ENCODE data around the gene SPI1. TPM values are rescaled to one million over a fixed set of nuclear protein-coding genes. Genes with fewer than 3 reads are reported as not detected.

Gene SPI1
- total RNA-seq, 1 donor from 2014 or later: 98.2 TPM

- Histone ChIP-seq H3K4me1 (peaks cover 4 to 21% of the 10 kb centered on the region in 2 donors), H3K4me3 (no peak overlapping the region), H3K27ac (no peak overlapping the region), H3K27me3 (no peaks in the 10 kb centered on the region), H3K9me3 (no peaks in the 10 kb centered on the region), H3K36me3 (no peaks in the 10 kb centered on the region)
- intact Hi-C loops (cut with DNase I): no loop called here
- no peak for TF ChIP-seq CTCF (IDR thresholded peaks at IDR 0.05)
- no peak for DNase-seq (ENCODE audit: low spot score in 2 of 2)
These were observed 24.8 kb upstream of the SPI1 start for GRCh38 chr11:47403135-47403534.

- intact Hi-C loops (cut with DNase I): loop anchor here (1.0 kb wide), 1 partner anchor 27 kb away; no protein-coding TSS in a partner anchor
- H3K9me3 ChIP-seq: no peaks in the 10 kb centered on the region
- H3K27ac ChIP-seq: peak overlapping the region; percentile 75 to 77
- DNase-seq (ENCODE audit: low spot score in 2 of 2): no peak
- H3K4me1 ChIP-seq: peaks cover 4 to 9% of the 10 kb centered on the region in 2 donors
- no peaks in the 10 kb centered on the region for H3K36me3 ChIP-seq
- no peak for TF ChIP-seq CTCF (IDR thresholded peaks at IDR 0.05)
- peak overlapping the region; percentile 57 to 66 for H3K4me3 ChIP-seq
- H3K27me3 ChIP-seq: no peaks in the 10 kb centered on the region
These were observed 22.5 kb upstream of the SPI1 start for GRCh38 chr11:47400768-47401279.

- Histone ChIP-seq H3K27ac (peak overlapping the region; percentile 75 to 77), H3K27me3 (no peaks in the 10 kb centered on the region), H3K4me3 (peak overlapping the region; percentile 57 to 66), H3K4me1 (peaks cover 4 to 9% of the 10 kb centered on the region in 2 donors), H3K9me3 (no peaks in the 10 kb centered on the region), H3K36me3 (no peaks in the 10 kb centered on the region)
- no peak for TF ChIP-seq CTCF (IDR thresholded peaks at IDR 0.05)
- no peak for DNase-seq (ENCODE audit: low spot score in 2 of 2)
- intact Hi-C loops (cut with DNase I): loop anchor here (1.0 kb wide), 1 partner anchor 26 kb away; no protein-coding TSS in a partner anchor
These were observed 21.8 kb upstream of the SPI1 start for GRCh38 chr11:47399860-47400767.

GRCh38 chr11:47398551-47398950 is 20.2 kb upstream of the SPI1 start:
- DNase-seq (ENCODE audit: low spot score in 2 of 2): no peak
- H3K9me3 ChIP-seq: no peaks in the 10 kb centered on the region
- H3K27me3 ChIP-seq: no peaks in the 10 kb centered on the region
- H3K36me3 ChIP-seq: no peaks in the 10 kb centered on the region
- no peak overlapping the region for H3K4me3 ChIP-seq
- intact Hi-C loops (cut with DNase I): no loop called here
- H3K27ac ChIP-seq: no peak overlapping the region
- H3K4me1 ChIP-seq: peaks cover 4 to 9% of the 10 kb centered on the region in 2 donors
- no peak for TF ChIP-seq CTCF (IDR thresholded peaks at IDR 0.05)

GRCh38 chr11:47398011-47398410 is 19.7 kb upstream of the SPI1 start:
- Histone ChIP-seq H3K27me3 (no peaks in the 10 kb centered on the region), H3K9me3 (no peaks in the 10 kb centered on the region), H3K36me3 (no peaks in the 10 kb centered on the region), H3K4me1 (peaks cover 4 to 9% of the 10 kb centered on the region in 2 donors), H3K4me3 (no peak overlapping the region), H3K27ac (no peak overlapping the region)
- no peak for TF ChIP-seq CTCF (IDR thresholded peaks at IDR 0.05)
- no peak for DNase-seq (ENCODE audit: low spot score in 2 of 2)
- intact Hi-C loops (cut with DNase I): no loop called here

Measured in ascending aorta (tissue), 2 donors.